Testis (tissue), 2 donors: ENCODE data around the gene CENPK.

Source experiments
- POLR2A ChIP-seq: fragments of 450-650 bp; IDR thresholded peaks from one replicate; pipeline ENCODE4 v1.6.1; 2017; ENCODE audit warnings: antibody characterized with exemption, mild to moderate bottlenecking, moderate library complexity
- TF ChIP-seq, protein P1 (sequence below), 3 experiments: fragments of 450-650 bp in 2 of 3; fragments of 200-600 bp in 1 of 3; sonication (generic) in 1 of 3; IDR thresholded peaks; one replicate each; pipeline ENCODE4 v1.5.1; 2016 to 2019; ENCODE audit warnings: antibody characterized with exemption in 3 of 3, mild to moderate bottlenecking in 2 of 3, moderate library complexity in 1 of 3

DNA sequence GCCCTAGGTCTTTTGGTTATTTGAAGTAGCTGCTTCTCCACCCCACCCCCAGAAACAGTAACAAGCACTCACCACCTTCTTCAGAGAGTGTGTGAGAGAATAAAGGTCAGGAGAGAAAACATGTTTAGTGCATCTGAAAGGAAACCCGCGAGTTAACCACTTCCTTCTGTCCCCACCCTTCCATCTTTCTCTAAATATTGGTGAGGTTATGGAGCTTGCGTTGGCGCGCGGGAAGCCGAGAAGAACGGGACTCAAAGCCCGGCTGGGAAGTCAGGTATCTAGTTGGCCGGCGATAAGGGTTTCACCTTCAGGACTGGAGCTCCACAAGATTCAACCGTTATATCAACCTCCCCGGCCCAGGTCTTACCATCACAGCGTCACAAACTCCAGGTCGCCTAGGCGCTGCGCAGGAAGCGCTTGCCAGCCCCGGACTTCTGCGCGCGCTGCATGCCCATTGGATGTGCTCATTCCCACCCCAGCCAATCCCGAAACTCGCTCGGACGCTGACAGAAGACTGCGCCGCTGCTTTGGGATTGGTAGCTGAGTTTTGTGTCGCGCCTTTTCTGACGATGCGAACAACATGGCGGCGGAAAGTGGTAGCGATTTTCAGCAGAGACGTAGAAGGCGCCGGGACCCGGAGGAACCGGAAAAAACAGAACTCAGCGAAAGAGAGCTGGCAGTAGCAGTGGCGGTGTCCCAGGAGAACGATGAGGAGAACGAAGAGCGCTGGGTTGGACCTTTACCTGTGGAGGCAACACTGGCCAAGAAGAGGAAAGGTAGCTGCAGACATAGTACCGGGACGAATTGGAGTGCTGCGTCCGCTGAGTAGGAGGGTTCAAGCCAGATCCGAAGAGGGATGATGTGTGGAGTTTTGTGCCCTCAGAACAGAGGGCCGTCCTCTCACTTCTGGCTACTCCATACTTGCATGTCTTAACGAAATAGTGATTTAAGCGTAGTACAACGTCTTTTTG lies at the start of gene CENPK, which contains the start of gene PPWD1:
- TF ChIP-seq, protein P1, sequence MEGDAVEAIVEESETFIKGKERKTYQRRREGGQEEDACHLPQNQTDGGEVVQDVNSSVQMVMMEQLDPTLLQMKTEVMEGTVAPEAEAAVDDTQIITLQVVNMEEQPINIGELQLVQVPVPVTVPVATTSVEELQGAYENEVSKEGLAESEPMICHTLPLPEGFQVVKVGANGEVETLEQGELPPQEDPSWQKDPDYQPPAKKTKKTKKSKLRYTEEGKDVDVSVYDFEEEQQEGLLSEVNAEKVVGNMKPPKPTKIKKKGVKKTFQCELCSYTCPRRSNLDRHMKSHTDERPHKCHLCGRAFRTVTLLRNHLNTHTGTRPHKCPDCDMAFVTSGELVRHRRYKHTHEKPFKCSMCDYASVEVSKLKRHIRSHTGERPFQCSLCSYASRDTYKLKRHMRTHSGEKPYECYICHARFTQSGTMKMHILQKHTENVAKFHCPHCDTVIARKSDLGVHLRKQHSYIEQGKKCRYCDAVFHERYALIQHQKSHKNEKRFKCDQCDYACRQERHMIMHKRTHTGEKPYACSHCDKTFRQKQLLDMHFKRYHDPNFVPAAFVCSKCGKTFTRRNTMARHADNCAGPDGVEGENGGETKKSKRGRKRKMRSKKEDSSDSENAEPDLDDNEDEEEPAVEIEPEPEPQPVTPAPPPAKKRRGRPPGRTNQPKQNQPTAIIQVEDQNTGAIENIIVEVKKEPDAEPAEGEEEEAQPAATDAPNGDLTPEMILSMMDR (IDR thresholded peaks at IDR 0.05) = no peak
- TF ChIP-seq POLR2A = peak; percentile 16
